A673 (cell line): Measurements from ENCODE around the gene MRPL54. TPM values are rescaled to one million over a fixed set of nuclear protein-coding genes. Genes with fewer than 3 reads are reported as not detected.

Experiments
- BruUV-seq: library from RNA; stranded (reverse); fragments of 400-500 nt; replicated peaks from 2 replicates; lab custom pipeline; 2021; lab: Mats Ljungman, UMichigan
- CTCF ChIA-PET: fragments of 300-600 bp; sonication (Branson Sonifier 250); formaldehyde crosslinking; loops from one replicate; lab custom pipeline; 2022; ENCODE audit warnings: antibody characterized with exemption; lab: Charles Lee
- POLR2A ChIA-PET: fragments of 300-600 bp; sonication (Branson Sonifier 250); formaldehyde crosslinking; loops from one replicate; lab custom pipeline; 2022; ENCODE audit warnings: antibody characterized with exemption; ENCODE audit not compliant: low non-redundant PET; lab: Charles Lee
- DNase-seq: peaks from one replicate; pipeline ENCODE4 v3.0.0-alpha.2; 2015; ENCODE audit warnings: low spot score
- H3K27ac ChIP-seq: fragments of 200-600 bp; sonication (generic); 2 replicates; pipeline ENCODE4 v1.5.1; 2016; ENCODE audit warnings: mixed run types, low read depth, mild to moderate bottlenecking, mixed read lengths, antibody characterized with exemption, low read length; ENCODE audit not compliant: poor library complexity, severe bottlenecking
- H3K27me3 ChIP-seq: fragments of 200-600 bp; sonication (generic); replicated peaks from 2 replicates; pipeline ENCODE4 v1.6.1; 2017; ENCODE audit warnings: mixed run types, low read depth, mild to moderate bottlenecking, mixed read lengths, antibody characterized with exemption, low read length; ENCODE audit not compliant: insufficient read depth, poor library complexity
- H3K36me3 ChIP-seq: fragments of 200-600 bp; sonication (generic); 2 replicates; pipeline ENCODE4 v1.6.1; 2016; ENCODE audit warnings: mixed run types, mild to moderate bottlenecking, mixed read lengths, antibody characterized with exemption, low read length; ENCODE audit not compliant: insufficient read depth, poor library complexity, severe bottlenecking
- H3K4me1 ChIP-seq: fragments of 200-600 bp; sonication (generic); 2 replicates; pipeline ENCODE4 v1.6.1; 2017; ENCODE audit warnings: mixed run types, mild to moderate bottlenecking, mixed read lengths, antibody characterized with exemption, low read length; ENCODE audit not compliant: insufficient read depth, poor library complexity, severe bottlenecking
- H3K4me3 ChIP-seq: fragments of 200-600 bp; sonication (generic); 2 replicates; pipeline ENCODE4 v1.5.1; 2016; ENCODE audit warnings: low read depth, mixed run types, mild to moderate bottlenecking, mixed read lengths, low read length; ENCODE audit not compliant: poor library complexity, severe bottlenecking
- H3K9me3 ChIP-seq: fragments of 200-600 bp; sonication (generic); 2 replicates; pipeline ENCODE4 v1.6.1; 2016; ENCODE audit warnings: mixed run types, low read depth, mild to moderate bottlenecking, mixed read lengths, antibody characterized with exemption, low read length; ENCODE audit not compliant: poor library complexity, severe bottlenecking
- EZH2 ChIP-seq: fragments of 200-600 bp; sonication (generic); IDR thresholded peaks from 2 replicates; pipeline ENCODE4 v1.6.1; 2017; ENCODE audit warnings: borderline replicate concordance, low read depth, mild to moderate bottlenecking, mixed read lengths, antibody characterized with exemption, low read length; ENCODE audit not compliant: poor library complexity, severe bottlenecking
- intact Hi-C: fragments of 100-400 bp; cut with micrococcal nuclease; formaldehyde crosslinking; loops from one replicate; pipeline ENCODE4 v1.10.0; 2022; ENCODE audit not compliant: unreplicated experiment
- total RNA-seq: library from RNA; stranded (reverse); gene quantifications from 2 replicates; pipeline ENCODE4 v1.2.3, GENCODE V29; 2021
- TF ChIP-seq, protein P1 (sequence below): fragments of 300-800, 200-600 bp; sonication (generic); conservative IDR thresholded peaks from 2 replicates; pipeline ENCODE4 v1.5.1; 2017; ENCODE audit warnings: low read depth, mild to moderate bottlenecking, antibody characterized with exemption, low read length, moderate library complexity, mixed read lengths

The MRPL54 gene
- total RNA-seq, 1 experiment from 2014 or later, result 51.3 TPM

DNA sequence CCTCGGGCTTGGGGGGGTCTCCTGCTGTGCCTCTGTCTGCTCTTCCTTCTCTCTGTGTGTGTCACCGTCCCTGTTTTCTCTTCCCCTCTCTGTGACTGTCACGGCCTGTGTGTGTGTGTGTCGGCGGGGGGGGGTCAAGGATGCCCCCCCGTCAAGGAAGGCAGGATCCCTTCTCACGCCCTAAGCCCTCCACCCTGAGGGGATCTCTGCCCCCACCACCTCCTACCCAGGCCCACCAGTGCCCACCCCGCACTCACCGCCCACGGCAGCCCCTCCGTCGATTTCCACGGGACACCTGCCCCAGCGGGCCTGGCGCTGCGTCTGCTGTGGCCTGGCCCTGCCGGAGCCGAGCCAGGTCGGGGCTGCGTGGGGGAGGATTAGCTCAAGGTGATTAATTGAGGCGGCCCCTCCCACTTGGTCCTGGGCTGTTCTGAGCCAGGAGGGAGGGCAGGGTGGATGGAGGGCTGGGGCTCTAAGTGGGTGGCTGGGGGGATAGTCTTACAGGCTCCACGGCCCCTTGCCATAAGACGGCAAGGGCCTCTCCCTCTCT lies 9.5 kb downstream of the MRPL54 start, which contains the start of gene RAX2:
TSS of gene RAX2 (minus strand) at position 323 of the 550 bp plus-strand sequence. CDS start 486 bp downstream, outside the sequence.
- Histone ChIP-seq H3K27me3 (no peaks in the 10 kb centered on the region), H3K27ac (no peak within 1 kb of the TSS), H3K4me3 (no peak within 1 kb of the TSS), H3K4me1 (no peaks in the 10 kb centered on the region), H3K9me3 (no peaks in the 10 kb centered on the region), H3K36me3 (no peaks in the 10 kb centered on the region)
- POLR2A ChIA-PET, result no interaction called here
- TF ChIP-seq, protein P1, sequence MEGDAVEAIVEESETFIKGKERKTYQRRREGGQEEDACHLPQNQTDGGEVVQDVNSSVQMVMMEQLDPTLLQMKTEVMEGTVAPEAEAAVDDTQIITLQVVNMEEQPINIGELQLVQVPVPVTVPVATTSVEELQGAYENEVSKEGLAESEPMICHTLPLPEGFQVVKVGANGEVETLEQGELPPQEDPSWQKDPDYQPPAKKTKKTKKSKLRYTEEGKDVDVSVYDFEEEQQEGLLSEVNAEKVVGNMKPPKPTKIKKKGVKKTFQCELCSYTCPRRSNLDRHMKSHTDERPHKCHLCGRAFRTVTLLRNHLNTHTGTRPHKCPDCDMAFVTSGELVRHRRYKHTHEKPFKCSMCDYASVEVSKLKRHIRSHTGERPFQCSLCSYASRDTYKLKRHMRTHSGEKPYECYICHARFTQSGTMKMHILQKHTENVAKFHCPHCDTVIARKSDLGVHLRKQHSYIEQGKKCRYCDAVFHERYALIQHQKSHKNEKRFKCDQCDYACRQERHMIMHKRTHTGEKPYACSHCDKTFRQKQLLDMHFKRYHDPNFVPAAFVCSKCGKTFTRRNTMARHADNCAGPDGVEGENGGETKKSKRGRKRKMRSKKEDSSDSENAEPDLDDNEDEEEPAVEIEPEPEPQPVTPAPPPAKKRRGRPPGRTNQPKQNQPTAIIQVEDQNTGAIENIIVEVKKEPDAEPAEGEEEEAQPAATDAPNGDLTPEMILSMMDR, result no peak
- TF ChIP-seq EZH2, result no peak
- no TSS peak for BruUV-seq
- no peak for DNase-seq
- intact Hi-C loops, result no loop called here
- CTCF ChIA-PET, result no interaction called here

DNA sequence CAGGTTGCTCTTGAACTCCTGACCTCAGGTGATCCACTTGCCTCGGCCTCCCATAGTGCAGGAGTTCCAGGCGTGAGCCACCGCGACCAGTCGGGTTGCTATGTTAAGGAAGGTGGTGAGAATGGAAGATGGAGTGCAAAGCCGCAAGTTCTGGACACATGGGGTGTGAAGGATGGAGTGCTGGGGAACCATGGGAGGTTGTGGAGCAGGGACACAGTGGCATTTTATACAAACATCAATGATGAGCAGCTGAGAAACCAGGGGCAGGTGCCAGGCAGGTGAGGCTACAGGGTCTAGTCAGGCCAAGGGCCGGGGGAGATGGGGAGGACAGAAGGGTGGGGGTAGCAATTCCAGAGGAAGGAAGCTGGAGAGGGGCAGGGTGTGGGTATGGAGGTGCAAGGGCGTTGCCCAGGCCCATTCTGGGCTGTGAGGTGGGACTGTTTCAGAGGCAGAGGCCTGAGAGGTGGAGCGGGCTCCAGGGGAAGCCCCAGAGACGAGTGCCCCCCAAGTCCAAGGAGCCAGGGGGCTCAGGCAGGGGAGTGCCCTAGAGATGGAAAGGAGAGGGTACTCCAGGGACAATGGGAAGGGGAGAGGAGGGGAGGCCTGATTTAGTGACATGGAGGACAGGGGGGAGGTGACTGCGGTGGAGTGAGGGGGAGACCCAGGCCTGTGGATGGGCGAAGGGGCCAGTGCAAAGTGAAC lies 11.5 kb downstream of the MRPL54 start:
- Histone ChIP-seq H3K27ac (no peak overlapping the region), H3K27me3 (no peaks in the 10 kb centered on the region), H3K9me3 (no peaks in the 10 kb centered on the region), H3K4me1 (no peaks in the 10 kb centered on the region), H3K36me3 (no peaks in the 10 kb centered on the region), H3K4me3 (no peak overlapping the region)
- DNase-seq, result no peak
- intact Hi-C loops, result no loop called here
- CTCF ChIA-PET, result no interaction called here
- no TSS peak for BruUV-seq
- TF ChIP-seq EZH2, result no peak
- TF ChIP-seq, protein P1, result no peak
- POLR2A ChIA-PET, result no interaction called here

DNA sequence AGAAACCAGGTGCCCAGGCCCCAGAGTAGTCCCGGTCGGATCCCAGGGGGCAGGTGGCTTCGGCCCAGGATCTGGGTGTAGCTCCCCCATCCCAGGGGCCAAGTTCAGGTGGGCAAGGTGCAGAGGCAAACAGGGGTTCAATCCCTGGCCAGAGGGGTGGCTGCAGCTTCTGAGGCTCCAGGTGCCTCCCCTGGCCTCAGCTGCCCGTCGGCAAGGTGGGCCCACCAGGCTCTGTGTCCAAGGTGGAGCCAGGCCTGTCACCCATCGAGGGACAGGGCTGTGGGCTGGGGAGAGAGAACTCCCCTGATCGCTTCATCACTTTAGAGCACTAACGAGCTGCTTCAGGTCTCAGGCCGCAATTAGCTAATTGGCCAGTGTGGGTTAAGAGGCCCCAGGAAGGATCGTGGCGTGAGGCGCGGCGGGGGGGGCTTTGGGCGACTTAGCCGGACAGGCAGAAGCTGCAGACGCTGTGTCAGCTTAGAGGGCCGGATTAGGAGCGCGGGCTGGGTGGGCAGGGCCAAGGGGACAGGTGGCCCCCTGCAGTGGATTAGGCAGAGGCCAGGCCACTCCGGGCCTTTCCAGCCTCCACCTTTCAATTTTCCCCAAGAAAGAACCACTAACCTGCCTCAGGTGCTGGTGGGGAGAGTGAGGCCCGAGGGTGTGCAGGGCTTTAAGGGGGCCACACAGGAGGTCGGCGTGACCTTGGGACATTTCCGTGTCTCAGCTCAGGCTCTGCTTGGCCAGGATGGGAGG lies 12.3 kb downstream of the MRPL54 start:
- CTCF ChIA-PET, result no interaction called here
- no peak for TF ChIP-seq EZH2
- TF ChIP-seq, protein P1, result no peak
- POLR2A ChIA-PET, result no interaction called here
- Histone ChIP-seq H3K4me1 (no peaks in the 10 kb centered on the region), H3K27me3 (no peaks in the 10 kb centered on the region), H3K9me3 (no peaks in the 10 kb centered on the region), H3K36me3 (no peaks in the 10 kb centered on the region), H3K4me3 (no peak overlapping the region), H3K27ac (no peak overlapping the region)
- DNase-seq, result no peak
- no TSS peak for BruUV-seq
- intact Hi-C loops, result no loop called here
